HL-60 (cell line): Measurements from ENCODE around the gene AGTRAP.

Experiments used
- DNase-seq, 2 experiments: peaks; one replicate each; pipeline ENCODE4 v3.0.0-alpha.2; 2010 to 2020; ENCODE audit warnings: low read depth in 1 of 2, low spot score in 1 of 2
- H3K27ac ChIP-seq: fragments of 250-450 bp; sonication (Bioruptor Pico); replicated peaks from 2 replicates; pipeline ENCODE4 v1.5.1; 2020; ENCODE audit warnings: mild to moderate bottlenecking, moderate library complexity
- H3K27me3 ChIP-seq: fragments of 250-450 bp; sonication (Bioruptor Pico); 2 replicates; pipeline ENCODE4 v1.5.1; 2021; ENCODE audit warnings: mild to moderate bottlenecking, moderate library complexity; ENCODE audit not compliant: insufficient read depth, poor library complexity, severe bottlenecking
- H3K4me3 ChIP-seq: replicated peaks from 2 replicates; pipeline ENCODE4 v1.5.1; 2011; ENCODE audit warnings: mild to moderate bottlenecking, control low read depth, low read length; ENCODE audit not compliant: insufficient read depth
- GABPA ChIP-seq: IDR thresholded peaks from 2 replicates; pipeline ENCODE4 v1.6.1; 2012; ENCODE audit warnings: low read depth
- POLR2AphosphoS5 ChIP-seq: IDR thresholded peaks from 2 replicates; pipeline ENCODE4 v1.6.1; 2012; ENCODE audit warnings: low read depth
- SPI1 ChIP-seq: IDR thresholded peaks from 2 replicates; pipeline ENCODE4 v1.6.1; 2012; ENCODE audit warnings: low read depth, mild to moderate bottlenecking, borderline replicate concordance
- TF ChIP-seq, protein P1 (sequence below): IDR thresholded peaks from one replicate; pipeline ENCODE4 v1.5.1; 2011; ENCODE audit warnings: low read length, control low read depth, inconsistent platforms; ENCODE audit not compliant: insufficient read depth
- TF ChIP-seq, protein P2 (sequence below): IDR thresholded peaks from 2 replicates; pipeline ENCODE4 v1.6.1; 2012; ENCODE audit warnings: low read depth; ENCODE audit not compliant: insufficient replicate concordance

AGTRAP gene

DNA sequence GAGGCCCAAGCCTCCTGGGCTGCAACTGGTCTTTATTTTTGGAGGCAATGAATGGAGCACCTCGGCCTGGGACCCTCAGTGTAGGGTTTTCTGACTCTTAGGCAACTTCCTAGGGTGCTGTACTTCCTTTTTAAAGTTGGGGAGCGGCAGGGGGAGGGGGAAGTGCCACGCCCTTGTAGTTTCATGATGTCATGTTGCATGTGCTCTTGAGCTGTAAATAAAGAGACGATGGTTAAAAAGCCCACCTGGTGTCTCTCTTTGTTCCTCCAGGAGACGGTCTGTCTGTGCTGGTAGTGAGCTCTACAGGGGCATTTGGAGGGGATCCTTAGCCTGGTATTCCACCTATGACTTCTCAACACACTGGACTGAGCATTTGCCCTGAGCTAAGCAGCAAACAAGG lies 10.3 kb upstream of the AGTRAP start:
- H3K4me3 ChIP-seq: no peak overlapping the region
- no peak for TF ChIP-seq POLR2AphosphoS5
- TF ChIP-seq SPI1: peak; percentile 79; the same call in 1 of the 2 replicates
- DNase-seq: peak; percentile 70 to 76
- H3K27ac ChIP-seq: peak overlapping the region; percentile 31
- no peaks in the 10 kb centered on the region for H3K27me3 ChIP-seq

DNA sequence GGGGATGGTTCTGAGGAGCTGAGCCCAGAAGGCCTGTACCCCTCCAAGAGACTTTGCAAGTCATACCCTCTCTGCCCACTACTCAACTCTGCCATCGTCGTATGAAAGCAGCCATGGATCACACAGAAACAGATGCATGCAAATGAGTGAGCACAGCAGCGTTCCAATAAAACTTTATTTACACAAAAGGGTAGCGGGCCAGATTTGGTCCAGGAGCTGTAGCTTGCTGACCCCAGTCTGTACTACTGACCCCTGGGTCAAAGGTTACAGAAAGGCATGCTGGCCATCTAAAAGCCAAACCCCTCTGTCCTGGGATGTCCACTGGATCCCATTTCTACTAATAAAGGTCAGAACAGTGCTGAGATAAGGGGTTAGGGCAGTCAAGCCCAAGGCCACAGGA lies 8.8 kb upstream of the AGTRAP start:
- Histone ChIP-seq H3K4me3 (no peak overlapping the region), H3K27me3 (no peaks in the 10 kb centered on the region), H3K27ac (no peak overlapping the region)
- no peak for DNase-seq
- TF ChIP-seq, protein P1, sequence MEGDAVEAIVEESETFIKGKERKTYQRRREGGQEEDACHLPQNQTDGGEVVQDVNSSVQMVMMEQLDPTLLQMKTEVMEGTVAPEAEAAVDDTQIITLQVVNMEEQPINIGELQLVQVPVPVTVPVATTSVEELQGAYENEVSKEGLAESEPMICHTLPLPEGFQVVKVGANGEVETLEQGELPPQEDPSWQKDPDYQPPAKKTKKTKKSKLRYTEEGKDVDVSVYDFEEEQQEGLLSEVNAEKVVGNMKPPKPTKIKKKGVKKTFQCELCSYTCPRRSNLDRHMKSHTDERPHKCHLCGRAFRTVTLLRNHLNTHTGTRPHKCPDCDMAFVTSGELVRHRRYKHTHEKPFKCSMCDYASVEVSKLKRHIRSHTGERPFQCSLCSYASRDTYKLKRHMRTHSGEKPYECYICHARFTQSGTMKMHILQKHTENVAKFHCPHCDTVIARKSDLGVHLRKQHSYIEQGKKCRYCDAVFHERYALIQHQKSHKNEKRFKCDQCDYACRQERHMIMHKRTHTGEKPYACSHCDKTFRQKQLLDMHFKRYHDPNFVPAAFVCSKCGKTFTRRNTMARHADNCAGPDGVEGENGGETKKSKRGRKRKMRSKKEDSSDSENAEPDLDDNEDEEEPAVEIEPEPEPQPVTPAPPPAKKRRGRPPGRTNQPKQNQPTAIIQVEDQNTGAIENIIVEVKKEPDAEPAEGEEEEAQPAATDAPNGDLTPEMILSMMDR: no peak
- TF ChIP-seq POLR2AphosphoS5 (no peak), SPI1 (no peak), GABPA (no peak)
- TF ChIP-seq, protein P2, sequence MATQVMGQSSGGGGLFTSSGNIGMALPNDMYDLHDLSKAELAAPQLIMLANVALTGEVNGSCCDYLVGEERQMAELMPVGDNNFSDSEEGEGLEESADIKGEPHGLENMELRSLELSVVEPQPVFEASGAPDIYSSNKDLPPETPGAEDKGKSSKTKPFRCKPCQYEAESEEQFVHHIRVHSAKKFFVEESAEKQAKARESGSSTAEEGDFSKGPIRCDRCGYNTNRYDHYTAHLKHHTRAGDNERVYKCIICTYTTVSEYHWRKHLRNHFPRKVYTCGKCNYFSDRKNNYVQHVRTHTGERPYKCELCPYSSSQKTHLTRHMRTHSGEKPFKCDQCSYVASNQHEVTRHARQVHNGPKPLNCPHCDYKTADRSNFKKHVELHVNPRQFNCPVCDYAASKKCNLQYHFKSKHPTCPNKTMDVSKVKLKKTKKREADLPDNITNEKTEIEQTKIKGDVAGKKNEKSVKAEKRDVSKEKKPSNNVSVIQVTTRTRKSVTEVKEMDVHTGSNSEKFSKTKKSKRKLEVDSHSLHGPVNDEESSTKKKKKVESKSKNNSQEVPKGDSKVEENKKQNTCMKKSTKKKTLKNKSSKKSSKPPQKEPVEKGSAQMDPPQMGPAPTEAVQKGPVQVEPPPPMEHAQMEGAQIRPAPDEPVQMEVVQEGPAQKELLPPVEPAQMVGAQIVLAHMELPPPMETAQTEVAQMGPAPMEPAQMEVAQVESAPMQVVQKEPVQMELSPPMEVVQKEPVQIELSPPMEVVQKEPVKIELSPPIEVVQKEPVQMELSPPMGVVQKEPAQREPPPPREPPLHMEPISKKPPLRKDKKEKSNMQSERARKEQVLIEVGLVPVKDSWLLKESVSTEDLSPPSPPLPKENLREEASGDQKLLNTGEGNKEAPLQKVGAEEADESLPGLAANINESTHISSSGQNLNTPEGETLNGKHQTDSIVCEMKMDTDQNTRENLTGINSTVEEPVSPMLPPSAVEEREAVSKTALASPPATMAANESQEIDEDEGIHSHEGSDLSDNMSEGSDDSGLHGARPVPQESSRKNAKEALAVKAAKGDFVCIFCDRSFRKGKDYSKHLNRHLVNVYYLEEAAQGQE: no peak

DNA sequence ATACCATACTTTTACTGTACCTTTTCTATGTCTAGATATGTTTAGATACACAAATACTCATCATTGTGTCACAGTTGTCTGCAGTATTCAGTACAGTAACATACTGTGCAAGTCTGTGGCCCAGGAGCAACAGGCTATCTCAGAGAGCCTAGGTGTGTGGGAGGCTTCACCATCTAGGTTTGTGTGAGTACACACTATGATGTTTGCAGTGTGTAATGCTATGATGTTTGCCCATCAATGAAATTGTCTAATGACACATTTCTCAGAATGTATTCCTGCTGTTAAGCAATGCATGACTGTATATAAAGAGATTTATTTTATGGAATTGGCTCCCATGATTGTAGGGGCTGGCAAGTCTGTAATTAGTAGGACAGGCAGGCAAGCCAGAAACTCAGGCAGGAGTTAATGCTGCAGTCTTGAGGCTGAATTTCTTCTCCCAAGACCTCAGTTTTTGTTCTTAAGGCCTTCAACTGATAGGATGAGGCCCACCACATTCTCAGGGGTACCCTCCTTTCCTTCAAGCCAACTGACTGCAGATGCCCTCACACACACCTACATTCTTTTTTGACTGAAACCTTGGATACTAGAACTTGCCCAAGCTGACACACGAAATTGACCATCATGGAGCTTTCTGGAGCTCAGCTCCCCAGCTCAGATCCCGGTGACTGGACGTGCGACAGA lies 7.7 kb upstream of the AGTRAP start:
- no peak for DNase-seq
- peak overlapping the region; percentile 84; the same call in 1 of the 2 replicates for H3K27ac ChIP-seq
- H3K4me3 ChIP-seq: no peak overlapping the region
- TF ChIP-seq, protein P1: no peak
- TF ChIP-seq POLR2AphosphoS5 (no peak), SPI1 (no peak), GABPA (no peak)
- TF ChIP-seq, protein P2: no peak
- H3K27me3 ChIP-seq: no peaks in the 10 kb centered on the region

DNA sequence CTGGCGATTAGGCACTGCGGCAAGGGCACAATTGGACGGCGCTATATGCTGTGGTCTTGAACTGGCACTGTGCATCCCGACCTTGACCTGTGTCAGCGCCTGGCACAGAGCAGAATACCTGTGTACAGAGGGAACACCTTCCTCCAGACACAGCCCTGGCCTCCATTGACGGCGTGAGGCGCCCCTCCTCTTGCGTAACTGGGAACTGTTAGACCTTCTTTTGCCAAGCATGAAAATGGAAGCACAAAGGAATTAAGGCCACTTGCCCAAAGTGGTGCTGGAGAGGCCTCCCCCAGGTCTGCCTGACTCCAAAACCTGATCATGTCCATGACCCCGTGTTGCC lies 6.8 kb upstream of the AGTRAP start:
- H3K27ac ChIP-seq: peak overlapping the region; percentile 84
- peak in 1 of 2 experiments; percentile 31 for DNase-seq
- TF ChIP-seq, protein P1: no peak
- TF ChIP-seq, protein P2: no peak
- no peak for TF ChIP-seq POLR2AphosphoS5
- no peak for TF ChIP-seq SPI1
- TF ChIP-seq GABPA: no peak
- H3K4me3 ChIP-seq: no peak overlapping the region
- H3K27me3 ChIP-seq: no peaks in the 10 kb centered on the region
